ENCODE measurements around the gene ATAT1.

Gene ATAT1

GRCh38 chr6:30626484-30627366 is at the start of gene ATAT1:
ATAT1 (plus strand) TSS chr6:30626874.
- peak; percentile 76 for DNase-seq

GRCh38 chr6:30578051-30578450 is 48.6 kb upstream of the ATAT1 start:
- no peak for DNase-seq

GRCh38 chr6:30583921-30584320 is 42.8 kb upstream of the ATAT1 start:
- DNase-seq: no peak

- no peak for DNase-seq
Measured at GRCh38 chr6:30589754-30590358, 36.8 kb upstream of the ATAT1 start.

- no peak for DNase-seq
Measured at GRCh38 chr6:30590509-30590908, 36.2 kb upstream of the ATAT1 start.

- DNase-seq: peak; percentile 57
Measured at GRCh38 chr6:30591008-30591407, 35.7 kb upstream of the ATAT1 start.

- DNase-seq: no peak
Measured at GRCh38 chr6:30592287-30592686, 34.4 kb upstream of the ATAT1 start.

GRCh38 chr6:30597315-30598144 is 29.1 kb upstream of the ATAT1 start:
- DNase-seq: peak; percentile 61

GRCh38 chr6:30598912-30599624 is 27.6 kb upstream of the ATAT1 start:
- DNase-seq: no peak

GRCh38 chr6:30599625-30600324 is 26.9 kb upstream of the ATAT1 start:
- no peak for DNase-seq

- no peak for DNase-seq
Measured at GRCh38 chr6:30600451-30600961, 26.2 kb upstream of the ATAT1 start.

- no peak for DNase-seq
Measured at GRCh38 chr6:30601436-30601814, 25.2 kb upstream of the ATAT1 start.

- DNase-seq: no peak
Measured at GRCh38 chr6:30601815-30602641, 24.6 kb upstream of the ATAT1 start.

- DNase-seq: no peak
Measured at GRCh38 chr6:30603961-30604360, 22.7 kb upstream of the ATAT1 start.

- no peak for DNase-seq
Measured at GRCh38 chr6:30610065-30610464, 16.6 kb upstream of the ATAT1 start.

GRCh38 chr6:30611150-30611855 is 15.4 kb upstream of the ATAT1 start:
- DNase-seq: no peak

GRCh38 chr6:30611856-30612194 is 14.8 kb upstream of the ATAT1 start:
- no peak for DNase-seq

GRCh38 chr6:30612213-30612612 is 14.5 kb upstream of the ATAT1 start:
- DNase-seq: peak; percentile 59

- peak; percentile 34 for DNase-seq
Measured at GRCh38 chr6:30612687-30613248, 13.9 kb upstream of the ATAT1 start.

Measured in HCEC 1CT (cell line).